GM10248 (cell line): ENCODE data around the gene KMO.

ENCODE experiments used
- CTCF ChIA-PET: fragments of 300-600 bp; sonication (Branson Sonifier 250); formaldehyde crosslinking; extraction: SDS; loops from one replicate; lab custom pipeline; 2021; ENCODE audit warnings: antibody characterized with exemption; lab: Yijun Ruan, JAX
- POLR2A ChIA-PET: fragments of 350-650 bp; sonication (Branson Sonifier 250); formaldehyde crosslinking; extraction: SDS; loops from one replicate; lab custom pipeline; 2020; ENCODE audit warnings: antibody characterized with exemption; lab: Yijun Ruan, JAX
- DNase-seq: peaks from one replicate; pipeline ENCODE4 v3.0.0; 2012; ENCODE audit errors: extremely low spot score
- CTCF ChIP-seq: IDR thresholded peaks from 2 replicates; pipeline ENCODE4 v1.5.1; 2012; ENCODE audit warnings: mild to moderate bottlenecking, low read depth; ENCODE audit errors: extremely low read depth, missing control alignments, control extremely low read depth

The KMO gene

GRCh38 chr1:241607497-241607896, 75.3 kb downstream of the KMO start:
- CTCF ChIA-PET, result interaction anchor here (1.7 to 3.9 kb wide), 2 partner anchors 22 to 71 kb away, joined by 4 to 20 read pairs; no protein-coding TSS in a partner anchor
- POLR2A ChIA-PET, result no interaction called here
- no peak for DNase-seq
- TF ChIP-seq CTCF, result no peak

- ChIA-PET CTCF (interaction anchor here (1.7 to 3.9 kb wide), 2 partner anchors 21 to 72 kb away, joined by 4 to 20 read pairs; no protein-coding TSS in a partner anchor), POLR2A (no interaction called here)
- no peak for TF ChIP-seq CTCF
- no peak for DNase-seq
These were observed 76.3 kb downstream of the KMO start for GRCh38 chr1:241608379-241609033.

- ChIA-PET POLR2A (no interaction called here), CTCF (interaction anchor here (0.6 to 5.8 kb wide), 56 partner anchors 8 to 412 kb away, joined by 3 to 62 read pairs (median 4); partner anchors contain the start of genes CHML, EXO1, KMO and MAP1LC3C)
- DNase-seq, result no peak
- TF ChIP-seq CTCF, result no peak
These were observed 78.1 kb downstream of the KMO start for GRCh38 chr1:241610056-241610815.

- ChIA-PET CTCF (interaction anchor here (0.6 to 5.8 kb wide), 58 partner anchors 9 to 411 kb away, joined by 3 to 62 read pairs (median 4); partner anchors contain the start of genes CHML, EXO1, KMO and MAP1LC3C), POLR2A (no interaction called here)
- DNase-seq, result peak; percentile 43
- peak; percentile 54 for TF ChIP-seq CTCF
These were observed 78.9 kb downstream of the KMO start for GRCh38 chr1:241611063-241611462.

- POLR2A ChIA-PET, result no interaction called here
- no peak for TF ChIP-seq CTCF
- no peak for DNase-seq
- CTCF ChIA-PET, result interaction anchor here (0.9 to 5.8 kb wide), 31 partner anchors 9 to 385 kb away, joined by 3 to 62 read pairs (median 8); partner anchors contain the start of genes CHML, KMO, MAP1LC3C and OPN3
These were observed 79.6 kb downstream of the KMO start for GRCh38 chr1:241611736-241612135.
